Right kidney (tissue), 1 donor: ENCODE results near the gene CNTNAP1.

Experiments used
- DNase-seq: peaks from one replicate; pipeline ENCODE4 v3.0.0-alpha.2; 2016

The CNTNAP1 gene

DNA sequence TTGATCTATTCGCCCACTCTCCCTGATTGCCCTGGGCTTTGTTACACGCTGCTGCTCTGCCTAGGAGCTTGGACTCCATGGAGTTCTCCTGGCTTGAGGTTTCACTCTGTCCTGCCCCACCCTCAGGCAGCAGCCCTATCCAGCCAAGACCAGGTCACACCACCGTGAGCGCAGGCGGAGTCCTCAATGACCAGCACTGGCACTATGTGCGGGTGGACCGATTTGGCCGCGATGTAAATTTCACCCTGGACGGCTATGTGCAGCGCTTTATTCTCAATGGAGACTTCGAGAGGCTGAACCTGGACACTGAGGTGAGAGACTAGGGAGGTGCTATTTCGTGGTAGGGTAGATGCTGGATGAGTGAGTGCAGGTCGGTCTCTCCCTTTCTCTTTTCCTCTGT, 3.5 kb downstream of the CNTNAP1 start:
- DNase-seq, result no peak

DNA sequence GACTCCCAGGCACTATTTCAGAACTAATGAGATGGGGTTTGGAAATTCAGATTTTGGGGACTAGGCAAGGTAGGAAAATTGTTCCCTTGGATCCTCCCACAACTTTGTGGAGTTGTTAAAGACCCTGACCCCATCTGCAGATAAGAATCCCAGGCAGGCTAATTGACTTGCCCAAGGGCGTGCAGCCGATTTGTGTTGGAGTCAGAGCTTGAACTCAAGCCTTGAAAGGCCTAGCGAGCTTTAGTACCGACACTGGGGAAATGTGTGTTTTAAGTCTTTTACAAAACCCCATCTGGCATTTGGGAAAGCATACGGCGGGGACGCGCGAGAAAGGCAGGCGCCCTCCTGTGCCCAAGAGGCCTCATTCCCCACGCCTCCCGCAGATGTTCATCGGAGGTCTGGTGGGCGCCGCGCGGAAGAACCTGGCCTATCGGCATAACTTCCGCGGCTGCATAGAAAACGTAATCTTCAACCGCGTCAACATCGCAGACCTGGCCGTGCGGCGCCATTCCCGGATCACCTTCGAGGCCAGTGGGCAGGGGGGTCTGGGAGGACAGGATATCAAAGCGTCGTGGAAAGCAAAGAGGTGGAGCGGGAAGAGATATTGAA, 4.3 kb downstream of the CNTNAP1 start:
- no peak for DNase-seq

GRCh38 chr17:42687707-42688320, 5.5 kb downstream of the CNTNAP1 start:
- no peak for DNase-seq

DNA sequence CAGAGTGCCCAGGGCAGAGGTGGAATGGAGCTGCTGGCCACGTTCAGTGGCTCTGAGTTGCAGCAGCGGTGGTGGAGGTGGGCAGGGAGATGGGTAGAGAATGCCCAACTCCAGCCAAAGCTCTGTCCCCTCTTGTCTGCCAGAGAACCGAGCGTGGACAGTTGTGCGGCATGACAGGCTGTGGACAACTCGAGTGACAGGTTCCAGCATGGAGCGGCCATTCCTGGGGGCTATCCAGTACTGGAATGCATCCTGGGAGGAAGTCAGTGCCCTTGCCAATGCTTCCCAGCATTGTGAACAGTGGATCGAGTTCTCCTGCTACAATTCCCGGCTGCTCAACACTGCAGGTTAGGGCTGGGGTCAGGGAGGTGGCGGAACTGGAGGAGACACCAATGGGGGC, 8.3 kb downstream of the CNTNAP1 start:
- no peak for DNase-seq

GRCh38 chr17:42691021-42691545, 8.8 kb downstream of the CNTNAP1 start:
- no peak for DNase-seq

- no peak for DNase-seq
Measured at GRCh38 chr17:42692489-42692888, 10.2 kb downstream of the CNTNAP1 start.

- DNase-seq, result no peak
Measured at GRCh38 chr17:42694524-42694923, 12.2 kb downstream of the CNTNAP1 start.

DNA sequence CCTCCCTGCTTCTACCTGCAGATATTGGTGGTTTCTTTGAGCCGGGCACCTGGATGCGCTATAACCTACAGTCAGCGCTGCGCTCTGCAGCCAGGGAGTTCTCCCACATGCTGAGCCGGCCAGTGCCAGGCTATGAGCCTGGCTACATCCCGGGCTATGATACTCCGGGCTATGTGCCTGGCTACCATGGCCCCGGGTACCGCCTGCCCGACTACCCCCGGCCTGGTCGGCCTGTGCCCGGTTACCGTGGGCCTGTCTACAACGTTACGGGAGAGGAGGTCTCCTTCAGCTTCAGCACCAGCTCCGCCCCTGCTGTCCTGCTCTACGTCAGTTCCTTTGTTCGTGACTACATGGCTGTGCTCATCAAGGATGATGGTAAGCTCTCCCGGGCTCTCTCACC, 13.2 kb downstream of the CNTNAP1 start:
- no peak for DNase-seq

- no peak for DNase-seq
Measured at GRCh38 chr17:42697108-42697811, 14.9 kb downstream of the CNTNAP1 start.

DNA sequence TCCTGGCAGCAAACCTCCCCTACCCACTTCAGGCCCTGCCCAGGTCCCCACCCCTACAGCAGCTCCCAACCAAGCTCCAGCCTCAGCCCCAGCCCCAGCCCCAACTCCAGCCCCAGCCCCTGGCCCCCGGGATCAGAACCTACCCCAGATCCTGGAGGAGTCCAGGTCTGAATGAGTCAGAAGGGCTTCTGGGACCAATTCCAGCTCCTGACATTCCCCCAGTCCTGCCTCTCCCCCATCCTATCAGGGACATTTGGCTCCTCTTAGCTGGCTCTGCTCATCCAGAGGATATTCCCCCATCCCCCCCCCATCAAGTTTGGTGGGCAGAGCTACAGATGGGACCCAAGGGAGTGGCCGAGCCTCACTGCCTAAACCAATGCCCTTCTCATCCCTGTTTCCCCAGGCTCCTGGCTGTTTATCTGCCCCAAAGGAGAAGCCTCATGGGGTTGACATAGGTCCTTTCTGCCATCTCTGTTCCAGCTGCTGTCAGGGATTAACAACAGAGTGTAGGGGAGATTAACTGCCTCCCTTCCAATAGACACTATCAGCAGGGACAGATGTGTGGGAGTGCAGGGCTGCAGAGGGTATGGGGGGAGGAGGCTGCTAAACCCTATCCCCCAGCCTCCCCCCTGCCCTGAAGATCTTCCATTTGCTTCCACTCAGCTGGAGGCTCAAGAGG, 16.5 kb downstream of the CNTNAP1 start:
- no peak for DNase-seq

DNA sequence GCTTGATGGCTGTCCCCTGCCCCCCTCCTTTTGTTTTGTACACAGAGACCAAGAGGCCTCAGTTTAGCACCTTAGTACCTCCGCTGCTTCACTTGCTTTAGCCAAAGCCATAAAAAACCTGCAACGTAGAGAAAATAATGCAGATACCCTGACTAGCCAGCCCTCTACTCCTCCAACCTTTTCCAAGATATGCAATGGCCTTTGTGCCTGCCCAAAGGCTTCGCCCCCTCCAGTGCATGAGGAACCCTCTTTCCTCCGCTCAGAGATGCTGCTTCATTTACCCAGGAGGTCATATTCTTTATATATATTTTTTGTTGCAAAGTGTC, 17.0 kb downstream of the CNTNAP1 start:
- no peak for DNase-seq

- DNase-seq, result no peak
Measured at GRCh38 chr17:42700586-42701289, 18.4 kb downstream of the CNTNAP1 start.

DNA sequence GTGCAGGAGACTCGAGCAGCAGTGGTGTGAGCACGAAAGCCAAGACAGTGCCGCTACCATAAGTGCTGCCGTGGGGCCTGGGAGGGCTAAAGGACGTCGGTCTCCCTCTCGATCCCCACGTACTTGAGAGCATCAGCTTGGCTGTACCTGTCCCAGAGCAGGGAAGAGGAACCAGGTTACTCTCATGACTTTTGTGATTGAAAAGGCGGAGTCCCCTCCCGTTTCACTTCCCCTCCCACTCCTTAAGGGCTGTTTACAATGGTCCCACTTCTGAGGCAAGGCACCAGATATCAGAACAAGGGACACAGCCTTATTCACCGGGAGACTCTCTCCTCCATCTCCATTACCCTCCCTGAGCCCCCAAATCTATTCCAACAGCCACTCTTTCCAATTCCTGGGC, 20.1 kb downstream of the CNTNAP1 start:
- no peak for DNase-seq

DNA sequence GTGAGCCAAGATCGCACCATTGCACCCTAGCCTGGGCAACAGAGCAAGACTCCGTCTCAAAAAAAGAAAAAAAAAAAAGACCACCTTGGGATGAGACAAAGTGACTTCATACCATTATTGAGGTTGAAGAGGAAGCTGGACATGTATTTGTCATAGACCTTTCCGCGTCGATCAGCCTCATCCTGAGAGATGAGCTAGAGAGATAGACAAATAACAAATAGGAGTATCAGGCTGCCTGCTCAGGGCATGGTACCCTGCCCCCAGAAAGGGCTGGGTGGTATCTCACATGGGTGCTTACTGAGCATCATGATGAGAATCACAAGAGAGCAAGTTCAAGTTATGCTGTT, 22.1 kb downstream of the CNTNAP1 start:
- DNase-seq, result no peak

DNA sequence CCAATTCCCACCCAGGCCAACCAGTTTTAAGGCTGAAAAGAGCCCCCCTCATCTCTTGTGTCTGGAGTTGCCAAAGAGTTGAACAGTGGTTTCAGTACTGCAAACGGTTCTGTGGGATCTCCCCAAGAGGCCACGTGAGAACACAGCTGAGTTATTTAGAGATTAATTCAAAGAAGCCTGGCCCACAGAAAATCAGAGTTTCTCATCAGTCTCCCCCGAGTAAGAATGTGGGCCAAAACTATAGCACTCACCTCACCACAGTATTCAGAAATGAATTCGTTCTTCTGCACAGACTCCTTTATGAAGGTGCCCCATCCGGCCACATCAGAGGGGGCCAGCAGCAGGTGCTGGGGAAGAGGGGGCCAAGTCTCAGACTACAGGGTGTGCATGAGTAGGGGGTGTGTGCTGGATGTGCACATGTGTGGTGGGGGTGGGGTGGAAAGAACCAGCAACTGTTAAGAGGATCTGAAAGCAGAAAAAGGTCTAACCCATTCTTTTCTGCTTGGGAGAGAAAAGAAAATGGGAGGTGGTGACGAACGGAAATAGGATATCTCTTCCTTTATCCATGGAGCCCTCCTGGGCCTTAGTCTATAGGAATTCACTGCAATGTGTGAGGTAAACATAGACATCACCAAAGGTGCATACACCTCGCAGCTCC, 22.6 kb downstream of the CNTNAP1 start:
- DNase-seq, result no peak

GRCh38 chr17:42706732-42707131, 24.4 kb downstream of the CNTNAP1 start:
- no peak for DNase-seq

GRCh38 chr17:42708588-42708987, 26.3 kb downstream of the CNTNAP1 start:
- DNase-seq, result no peak

GRCh38 chr17:42709561-42709960, 27.2 kb downstream of the CNTNAP1 start:
- no peak for DNase-seq

DNA sequence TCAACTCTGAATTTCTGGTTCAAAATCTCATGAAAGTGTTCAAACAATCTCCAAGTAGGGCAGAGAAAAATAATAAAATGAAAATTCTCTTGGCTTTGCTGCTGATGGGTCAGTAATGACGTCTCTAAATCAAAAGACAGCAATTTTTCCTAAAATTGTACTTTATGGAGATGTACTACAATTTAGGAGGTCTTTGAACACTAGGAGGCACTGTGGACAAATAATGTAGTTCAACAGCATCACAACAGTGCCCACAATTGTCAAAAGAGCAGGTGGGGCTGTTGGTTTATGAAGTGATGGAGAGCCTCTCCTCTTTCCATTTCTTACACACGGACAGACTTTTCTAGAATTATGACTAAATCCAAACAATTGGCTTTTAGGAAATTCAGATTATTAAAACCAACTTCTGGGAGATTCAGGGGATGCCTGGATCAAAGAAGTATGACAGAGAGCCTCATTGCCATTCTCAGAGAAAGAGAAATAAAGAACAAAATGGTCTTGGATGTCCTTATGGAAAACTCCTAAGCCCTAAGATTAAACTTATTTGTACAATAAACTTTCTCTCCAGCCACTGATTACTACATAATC, 38.8 kb downstream of the CNTNAP1 start:
- peak; percentile 24 for DNase-seq

- no peak for DNase-seq
Measured at GRCh38 chr17:42723636-42724035, 41.3 kb downstream of the CNTNAP1 start.

GRCh38 chr17:42725143-42725542, 42.8 kb downstream of the CNTNAP1 start:
- DNase-seq, result no peak

- no peak for DNase-seq
Measured at GRCh38 chr17:42740699-42741098, 58.4 kb downstream of the CNTNAP1 start.
